Naive B cell (primary cell): ENCODE results near the gene EEPD1. TPM values are rescaled to one million over a fixed set of nuclear protein-coding genes. Genes with fewer than 3 reads are reported as not detected.

Experiments
- ATAC-seq, 2 donors: fragments of 150-1000 bp; cut with Tn5 transposase; 2 replicates each; pipeline ENCODE4 v1.10.0; 2021; ENCODE audit warnings: low read depth in 2 of 2, mild to moderate bottlenecking in 2 of 2, moderate library complexity in 2 of 2
- DNase-seq: peaks from one replicate; pipeline ENCODE4 v3.0.0; 2022
- H3K27ac Mint-ChIP-seq, 6 donors: one replicate each; pipeline ENCODE4 v1.8.0; 2020 to 2022; ENCODE audit warnings: mild to moderate bottlenecking in 6 of 6, mixed read lengths in 6 of 6, moderate library complexity in 5 of 6, inconsistent platforms in 2 of 6
- H3K27me3 Mint-ChIP-seq, 3 donors: one replicate each; pipeline ENCODE4 v1.8.0; 2021 to 2022; ENCODE audit warnings: mixed read lengths in 3 of 3, mild to moderate bottlenecking in 1 of 3
- H3K36me3 Mint-ChIP-seq, 2 donors: one replicate each; pipeline ENCODE4 v1.8.0; 2020 to 2022; ENCODE audit warnings: mixed read lengths in 2 of 2, inconsistent platforms in 1 of 2, mild to moderate bottlenecking in 1 of 2
- H3K4me1 Mint-ChIP-seq, 3 donors: one replicate each; pipeline ENCODE4 v1.8.0; 2020 to 2022; ENCODE audit warnings: mixed read lengths in 3 of 3, inconsistent platforms in 1 of 3, mild to moderate bottlenecking in 1 of 3, moderate library complexity in 1 of 3
- H3K4me3 Mint-ChIP-seq, 8 donors: one replicate each; pipeline ENCODE4 v1.8.0; 2020 to 2022; ENCODE audit warnings: mild to moderate bottlenecking in 8 of 8, mixed read lengths in 8 of 8, moderate library complexity in 8 of 8, inconsistent platforms in 2 of 8
- H3K9me3 Mint-ChIP-seq, 7 donors: one replicate each; pipeline ENCODE4 v1.8.0; 2020 to 2022; ENCODE audit warnings: mixed read lengths in 7 of 7, mild to moderate bottlenecking in 5 of 7, inconsistent platforms in 2 of 7, moderate library complexity in 1 of 7
- polyA plus RNA-seq, 6 donors: library from polyadenylated mRNA; unstranded; fragments of 300-500 nt; fragmentation: Illumina TruSeq; gene quantifications; one replicate each; pipeline ENCODE4 v1.2.3, GENCODE V29; 2021; ENCODE audit warnings: low read depth in 6 of 6

The EEPD1 gene
- polyA plus RNA-seq, 6 donors from 2014 or later, result 0.18 to 0.25 (median 0.20) TPM; not detected in 3

GRCh38 chr7:36299223-36299774, 146.2 kb downstream of the EEPD1 start:
- Mint-ChIP-seq H3K36me3 (no peaks in the 10 kb centered on the region), H3K4me3 (no peak overlapping the region), H3K27me3 (no peaks in the 10 kb centered on the region), H3K9me3 (no peaks in the 10 kb centered on the region), H3K27ac (no peak overlapping the region), H3K4me1 (no peaks in the 10 kb centered on the region)
- DNase-seq (no peak), ATAC-seq (no peak)

GRCh38 chr7:36299823-36300341, 146.8 kb downstream of the EEPD1 start:
- DNase-seq, result no peak
- H3K27me3 Mint-ChIP-seq, result no peaks in the 10 kb centered on the region
- no peaks in the 10 kb centered on the region for H3K4me1 Mint-ChIP-seq
- H3K36me3 Mint-ChIP-seq, result no peaks in the 10 kb centered on the region
- no peak overlapping the region for H3K4me3 Mint-ChIP-seq
- no peak for ATAC-seq
- H3K27ac Mint-ChIP-seq, result peak overlapping the region in 1 of 6 donors; percentile 56
- H3K9me3 Mint-ChIP-seq, result no peaks in the 10 kb centered on the region

- Mint-ChIP-seq H3K9me3 (no peaks in the 10 kb centered on the region), H3K4me3 (no peak overlapping the region), H3K4me1 (no peaks in the 10 kb centered on the region), H3K27ac (no peak overlapping the region), H3K27me3 (no peaks in the 10 kb centered on the region), H3K36me3 (no peaks in the 10 kb centered on the region)
- DNase-seq (no peak), ATAC-seq (no peak)
Observed at GRCh38 chr7:36300696-36301350, 147.8 kb downstream of the EEPD1 start.

- Mint-ChIP-seq H3K36me3 (no peaks in the 10 kb centered on the region), H3K27me3 (no peaks in the 10 kb centered on the region), H3K27ac (peak overlapping the region in 1 of 6 donors; percentile 59), H3K4me3 (peak overlapping the region in 1 of 8 donors; percentile 21), H3K9me3 (no peaks in the 10 kb centered on the region), H3K4me1 (no peaks in the 10 kb centered on the region)
- DNase-seq, result no peak
- no peak for ATAC-seq
Observed at GRCh38 chr7:36301914-36302771, 149.1 kb downstream of the EEPD1 start.

GRCh38 chr7:36303202-36304098, 150.4 kb downstream of the EEPD1 start:
- no peaks in the 10 kb centered on the region for H3K36me3 Mint-ChIP-seq
- ATAC-seq (no peak), DNase-seq (no peak)
- H3K4me1 Mint-ChIP-seq, result no peaks in the 10 kb centered on the region
- H3K27me3 Mint-ChIP-seq, result no peaks in the 10 kb centered on the region
- no peak overlapping the region for H3K27ac Mint-ChIP-seq
- no peak overlapping the region for H3K4me3 Mint-ChIP-seq
- H3K9me3 Mint-ChIP-seq, result no peaks in the 10 kb centered on the region

GRCh38 chr7:36304099-36304425, 151.0 kb downstream of the EEPD1 start:
- no peaks in the 10 kb centered on the region for H3K4me1 Mint-ChIP-seq
- no peaks in the 10 kb centered on the region for H3K36me3 Mint-ChIP-seq
- H3K27me3 Mint-ChIP-seq, result no peaks in the 10 kb centered on the region
- no peaks in the 10 kb centered on the region for H3K9me3 Mint-ChIP-seq
- no peak overlapping the region for H3K27ac Mint-ChIP-seq
- no peak for DNase-seq
- H3K4me3 Mint-ChIP-seq, result no peak overlapping the region
- ATAC-seq, result no peak

- Mint-ChIP-seq H3K9me3 (no peaks in the 10 kb centered on the region), H3K27ac (no peak overlapping the region), H3K4me1 (no peaks in the 10 kb centered on the region), H3K4me3 (no peak overlapping the region), H3K36me3 (no peaks in the 10 kb centered on the region), H3K27me3 (no peaks in the 10 kb centered on the region)
- no peak for DNase-seq
- no peak for ATAC-seq
Observed at GRCh38 chr7:36305226-36305625, 152.2 kb downstream of the EEPD1 start.

GRCh38 chr7:36305648-36306047, 152.6 kb downstream of the EEPD1 start:
- H3K4me1 Mint-ChIP-seq, result no peaks in the 10 kb centered on the region
- no peaks in the 10 kb centered on the region for H3K36me3 Mint-ChIP-seq
- no peak overlapping the region for H3K4me3 Mint-ChIP-seq
- H3K27me3 Mint-ChIP-seq, result no peaks in the 10 kb centered on the region
- no peak for DNase-seq
- ATAC-seq, result no peak
- no peaks in the 10 kb centered on the region for H3K9me3 Mint-ChIP-seq
- no peak overlapping the region for H3K27ac Mint-ChIP-seq

GRCh38 chr7:36306222-36306621, 153.2 kb downstream of the EEPD1 start:
- H3K4me1 Mint-ChIP-seq, result no peaks in the 10 kb centered on the region
- H3K27ac Mint-ChIP-seq, result peak overlapping the region in 1 of 6 donors; percentile 32
- DNase-seq (no peak), ATAC-seq (no peak)
- no peaks in the 10 kb centered on the region for H3K9me3 Mint-ChIP-seq
- no peak overlapping the region for H3K4me3 Mint-ChIP-seq
- H3K36me3 Mint-ChIP-seq, result no peaks in the 10 kb centered on the region
- no peaks in the 10 kb centered on the region for H3K27me3 Mint-ChIP-seq

- no peaks in the 10 kb centered on the region for H3K36me3 Mint-ChIP-seq
- H3K27me3 Mint-ChIP-seq, result no peaks in the 10 kb centered on the region
- H3K4me3 Mint-ChIP-seq, result no peak overlapping the region
- no peak for DNase-seq
- ATAC-seq, result no peak
- no peaks in the 10 kb centered on the region for H3K4me1 Mint-ChIP-seq
- H3K27ac Mint-ChIP-seq, result peak overlapping the region in 1 of 6 donors; percentile 7
- no peaks in the 10 kb centered on the region for H3K9me3 Mint-ChIP-seq
Observed at GRCh38 chr7:36306722-36307121, 153.7 kb downstream of the EEPD1 start.

GRCh38 chr7:36308031-36308430, 155.0 kb downstream of the EEPD1 start:
- Mint-ChIP-seq H3K9me3 (no peaks in the 10 kb centered on the region), H3K27ac (peak overlapping the region in 1 of 6 donors; percentile 92), H3K4me1 (peaks cover 0 to 3% (median 0%) of the 10 kb centered on the region in 3 donors), H3K36me3 (no peaks in the 10 kb centered on the region), H3K27me3 (peaks cover 0 to 7% (median 0%) of the 10 kb centered on the region in 3 donors), H3K4me3 (no peak overlapping the region)
- DNase-seq (no peak), ATAC-seq (no peak)

GRCh38 chr7:36309301-36309700, 156.2 kb downstream of the EEPD1 start:
- H3K9me3 Mint-ChIP-seq, result no peaks in the 10 kb centered on the region
- no peak overlapping the region for H3K4me3 Mint-ChIP-seq
- peaks cover 0 to 18% (median 5%) of the 10 kb centered on the region in 3 donors for H3K27me3 Mint-ChIP-seq
- DNase-seq (no peak), ATAC-seq (no peak)
- no peaks in the 10 kb centered on the region for H3K36me3 Mint-ChIP-seq
- H3K27ac Mint-ChIP-seq, result no peak overlapping the region
- peaks cover 0 to 3% (median 0%) of the 10 kb centered on the region in 3 donors for H3K4me1 Mint-ChIP-seq

- peaks cover 0 to 3% (median 0%) of the 10 kb centered on the region in 3 donors for H3K4me1 Mint-ChIP-seq
- H3K36me3 Mint-ChIP-seq, result no peaks in the 10 kb centered on the region
- no peak overlapping the region for H3K27ac Mint-ChIP-seq
- no peaks in the 10 kb centered on the region for H3K9me3 Mint-ChIP-seq
- peaks cover 0 to 18% (median 5%) of the 10 kb centered on the region in 3 donors for H3K27me3 Mint-ChIP-seq
- no peak overlapping the region for H3K4me3 Mint-ChIP-seq
- no peak for DNase-seq
- ATAC-seq, result no peak
Observed at GRCh38 chr7:36309716-36310115, 156.7 kb downstream of the EEPD1 start.
